ENCODE results near the gene CSRP3.

Gene CSRP3

DNA sequence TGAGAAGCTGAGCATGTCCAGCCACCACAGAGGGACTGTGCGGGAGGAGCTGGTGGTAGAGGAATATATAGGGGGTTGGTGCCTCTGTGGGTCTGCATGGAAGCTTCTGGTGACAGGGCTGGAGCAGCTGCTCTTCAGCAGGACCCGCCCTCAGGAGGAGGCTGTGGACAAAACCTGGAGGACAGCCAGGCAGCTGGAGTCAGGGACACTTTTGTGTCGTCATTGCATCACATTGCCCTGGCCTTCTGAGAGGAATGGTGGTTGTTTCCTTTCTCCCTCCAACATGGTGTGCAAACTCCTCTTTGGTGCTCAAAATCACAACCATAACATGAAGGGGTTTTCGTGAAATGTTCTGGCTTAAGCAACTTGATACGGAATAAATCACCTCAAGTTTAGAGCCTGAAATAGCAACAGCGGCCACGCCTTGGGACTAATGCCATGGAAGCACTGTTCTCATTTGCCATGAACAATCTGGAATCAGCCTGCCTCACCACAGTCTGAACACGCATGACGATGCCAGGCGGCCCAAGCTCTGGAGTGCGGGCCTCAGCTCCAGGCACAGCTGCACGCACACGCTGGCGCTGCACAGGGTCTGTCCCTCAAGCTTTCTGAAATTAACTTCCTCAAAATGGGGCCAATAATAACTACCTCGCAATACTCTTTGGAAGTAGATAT is 17.1 kb upstream of the CSRP3 start:
- no peak overlapping the region for H3K27ac Mint-ChIP-seq
- TF ChIP-seq, protein P1, sequence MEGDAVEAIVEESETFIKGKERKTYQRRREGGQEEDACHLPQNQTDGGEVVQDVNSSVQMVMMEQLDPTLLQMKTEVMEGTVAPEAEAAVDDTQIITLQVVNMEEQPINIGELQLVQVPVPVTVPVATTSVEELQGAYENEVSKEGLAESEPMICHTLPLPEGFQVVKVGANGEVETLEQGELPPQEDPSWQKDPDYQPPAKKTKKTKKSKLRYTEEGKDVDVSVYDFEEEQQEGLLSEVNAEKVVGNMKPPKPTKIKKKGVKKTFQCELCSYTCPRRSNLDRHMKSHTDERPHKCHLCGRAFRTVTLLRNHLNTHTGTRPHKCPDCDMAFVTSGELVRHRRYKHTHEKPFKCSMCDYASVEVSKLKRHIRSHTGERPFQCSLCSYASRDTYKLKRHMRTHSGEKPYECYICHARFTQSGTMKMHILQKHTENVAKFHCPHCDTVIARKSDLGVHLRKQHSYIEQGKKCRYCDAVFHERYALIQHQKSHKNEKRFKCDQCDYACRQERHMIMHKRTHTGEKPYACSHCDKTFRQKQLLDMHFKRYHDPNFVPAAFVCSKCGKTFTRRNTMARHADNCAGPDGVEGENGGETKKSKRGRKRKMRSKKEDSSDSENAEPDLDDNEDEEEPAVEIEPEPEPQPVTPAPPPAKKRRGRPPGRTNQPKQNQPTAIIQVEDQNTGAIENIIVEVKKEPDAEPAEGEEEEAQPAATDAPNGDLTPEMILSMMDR (IDR thresholded peaks at IDR 0.05), result no peak
- peaks cover 10% of the 10 kb centered on the region for H3K36me3 Mint-ChIP-seq (ENCODE audit: low read depth)
- H3K4me1 Mint-ChIP-seq, result peaks cover 5% of the 10 kb centered on the region
- H3K9me3 Mint-ChIP-seq, result no peaks in the 10 kb centered on the region
- peaks cover 5% of the 10 kb centered on the region for H3K27me3 Mint-ChIP-seq (ENCODE audit: low read depth, poor library complexity)
- H3K4me3 Mint-ChIP-seq, result no peak overlapping the region
- no peak for DNase-seq

DNA sequence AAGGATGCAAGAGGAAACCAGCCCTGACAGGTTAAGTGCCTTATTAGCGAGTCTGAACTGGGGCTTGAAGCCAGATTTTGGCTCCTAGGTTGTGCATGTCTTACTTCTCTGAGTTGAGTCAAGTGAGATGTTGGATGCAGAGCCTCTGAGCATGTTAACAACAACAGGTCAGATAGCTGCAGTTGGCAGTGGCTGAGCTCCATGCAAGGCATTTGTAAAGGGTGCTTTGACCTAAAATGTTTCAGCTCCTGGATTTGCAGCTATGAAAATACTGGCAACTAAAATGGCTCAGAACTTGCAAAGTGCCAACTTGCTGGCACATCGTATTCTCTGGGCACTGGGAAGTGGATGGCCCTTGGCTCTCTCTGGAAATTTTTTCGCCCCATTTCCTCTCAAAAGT is 16.4 kb upstream of the CSRP3 start:
- Mint-ChIP-seq H3K4me1 (peaks cover 5% of the 10 kb centered on the region), H3K36me3 (ENCODE audit: low read depth) (peaks cover 10% of the 10 kb centered on the region), H3K27ac (no peak overlapping the region), H3K4me3 (no peak overlapping the region), H3K9me3 (no peaks in the 10 kb centered on the region), H3K27me3 (ENCODE audit: low read depth, poor library complexity) (peaks cover 5% of the 10 kb centered on the region)
- DNase-seq, result no peak
- TF ChIP-seq, protein P1 (IDR thresholded peaks at IDR 0.05), result no peak

DNA sequence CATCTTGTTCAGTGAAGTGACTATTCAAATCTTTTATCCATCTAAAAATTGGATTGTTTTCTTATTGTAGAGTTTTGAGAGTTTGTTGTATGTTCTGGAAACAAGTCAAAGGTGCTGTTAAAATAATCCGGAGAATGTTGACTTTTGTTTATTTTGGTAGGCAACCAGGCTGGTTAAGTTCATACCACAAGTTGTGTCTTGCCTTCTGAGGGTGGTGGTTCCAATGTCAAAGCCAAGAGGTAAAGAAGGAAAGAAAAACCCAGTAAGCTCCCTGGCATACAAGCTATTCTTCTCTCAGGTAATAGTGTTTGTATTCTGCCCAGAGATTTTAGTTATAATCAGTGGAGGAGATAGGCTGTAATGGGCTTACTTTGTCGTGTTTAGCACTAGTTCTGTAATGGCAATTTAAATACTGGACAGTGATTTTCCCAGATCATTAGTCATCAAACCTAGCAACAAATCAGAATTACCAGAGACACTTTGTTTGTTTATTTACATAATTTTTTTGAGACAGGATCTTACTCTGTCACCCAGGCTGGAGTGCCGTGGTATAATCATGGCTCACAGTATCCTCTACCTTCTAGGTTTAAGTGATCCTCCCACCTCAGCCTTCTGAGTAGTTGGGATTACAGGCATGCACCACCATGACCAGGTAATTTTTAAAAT is 15.1 kb upstream of the CSRP3 start:
- Mint-ChIP-seq H3K4me3 (no peak overlapping the region), H3K27me3 (ENCODE audit: low read depth, poor library complexity) (peaks cover 5% of the 10 kb centered on the region), H3K36me3 (ENCODE audit: low read depth) (no peaks in the 10 kb centered on the region), H3K9me3 (no peaks in the 10 kb centered on the region), H3K27ac (no peak overlapping the region), H3K4me1 (peaks cover 5% of the 10 kb centered on the region)
- TF ChIP-seq, protein P1 (IDR thresholded peaks at IDR 0.05), result no peak
- DNase-seq, result no peak

DNA sequence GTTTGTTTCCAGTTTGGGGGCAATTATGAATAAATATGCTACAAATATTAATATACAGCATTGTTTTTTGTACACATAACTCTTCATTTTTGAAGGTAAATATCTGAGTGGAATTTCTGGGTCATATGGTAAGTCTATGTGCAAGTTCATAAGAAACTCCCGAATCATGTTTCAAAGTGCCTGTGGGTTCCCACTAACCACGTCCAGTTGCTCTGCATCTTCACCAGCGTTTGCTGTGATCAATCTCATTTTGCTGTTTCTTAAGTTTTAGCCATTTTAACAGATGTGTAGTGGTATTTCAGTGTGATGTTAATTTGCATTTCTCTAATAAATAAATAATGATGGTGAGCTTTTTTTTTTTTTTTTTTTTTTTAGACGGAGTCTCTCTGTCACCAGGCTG is 14.2 kb upstream of the CSRP3 start:
- Mint-ChIP-seq H3K4me1 (peaks cover 5% of the 10 kb centered on the region), H3K27ac (no peak overlapping the region), H3K4me3 (no peak overlapping the region), H3K9me3 (no peaks in the 10 kb centered on the region), H3K27me3 (ENCODE audit: low read depth, poor library complexity) (peaks cover 5% of the 10 kb centered on the region), H3K36me3 (ENCODE audit: low read depth) (no peaks in the 10 kb centered on the region)
- no peak for DNase-seq
- TF ChIP-seq, protein P1 (IDR thresholded peaks at IDR 0.05), result no peak

DNA sequence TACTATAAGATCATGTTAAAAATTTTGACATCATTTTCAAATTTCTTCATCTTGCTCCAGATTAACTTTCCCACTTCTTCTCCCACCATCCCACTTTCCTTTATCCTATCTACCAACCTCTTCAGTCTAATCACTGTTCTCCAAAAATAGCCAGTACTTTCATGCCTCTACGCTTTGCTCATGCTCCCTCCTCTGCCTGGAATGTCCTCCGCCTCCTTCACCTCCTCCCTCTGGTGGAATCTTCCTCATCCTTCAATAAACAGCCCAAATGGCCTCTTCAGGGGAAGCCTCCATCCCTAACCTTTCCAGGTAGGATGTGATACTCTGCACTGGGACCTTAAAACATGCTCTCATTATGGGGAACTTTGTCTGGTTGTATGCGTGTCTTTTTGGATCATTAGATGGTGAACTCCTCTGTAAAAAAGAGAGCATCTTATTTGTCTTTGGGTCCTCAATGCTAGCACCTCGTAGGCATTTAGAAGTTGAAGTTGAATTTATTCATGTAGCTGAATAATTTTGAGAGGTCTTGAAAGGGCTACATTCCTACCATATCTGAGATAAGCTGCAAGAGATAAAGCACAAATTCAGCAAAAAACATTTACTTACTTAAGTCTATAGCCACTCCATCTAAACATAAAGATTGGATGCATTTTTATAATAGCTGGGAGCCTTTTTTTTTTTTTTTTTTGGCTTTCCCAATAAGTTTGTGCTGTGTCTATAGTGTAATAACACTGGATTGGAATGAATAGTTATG is 8.0 kb upstream of the CSRP3 start:
- peaks cover 34% of the 10 kb centered on the region for H3K4me1 Mint-ChIP-seq
- no peaks in the 10 kb centered on the region for H3K27me3 Mint-ChIP-seq (ENCODE audit: low read depth, poor library complexity)
- H3K36me3 Mint-ChIP-seq (ENCODE audit: low read depth), result no peaks in the 10 kb centered on the region
- no peaks in the 10 kb centered on the region for H3K9me3 Mint-ChIP-seq
- no peak for DNase-seq
- peak overlapping the region; percentile 20 for H3K4me3 Mint-ChIP-seq
- TF ChIP-seq, protein P1 (IDR thresholded peaks at IDR 0.05), result no peak
- H3K27ac Mint-ChIP-seq, result no peak overlapping the region

Data from nephron progenitor cell (in vitro differentiated cells).